Measurements from ENCODE around the gene ARHGAP1.

The ARHGAP1 gene

GRCh38 chr11:46690702-46691101, 9.7 kb downstream of the ARHGAP1 start:
- Histone ChIP-seq H3K4me3 (replicated peaks; ENCODE audit: insufficient read depth, low read length) (no peak overlapping the region), H3K27ac (replicated peaks) (no peak overlapping the region), H3K27me3 (ENCODE audit: insufficient read depth, poor library complexity, severe bottlenecking) (no peaks in the 10 kb centered on the region)
- TF ChIP-seq GABPA (IDR thresholded peaks at IDR 0.05; ENCODE audit: low read depth) (no peak), CTCF (IDR thresholded peaks at IDR 0.05; ENCODE audit: insufficient read depth, low read length) (no peak), POLR2AphosphoS5 (IDR thresholded peaks at IDR 0.05; ENCODE audit: low read depth) (no peak), SPI1 (IDR thresholded peaks at IDR 0.05; ENCODE audit: borderline replicate concordance, low read depth) (no peak)
- TF ChIP-seq, protein P1, sequence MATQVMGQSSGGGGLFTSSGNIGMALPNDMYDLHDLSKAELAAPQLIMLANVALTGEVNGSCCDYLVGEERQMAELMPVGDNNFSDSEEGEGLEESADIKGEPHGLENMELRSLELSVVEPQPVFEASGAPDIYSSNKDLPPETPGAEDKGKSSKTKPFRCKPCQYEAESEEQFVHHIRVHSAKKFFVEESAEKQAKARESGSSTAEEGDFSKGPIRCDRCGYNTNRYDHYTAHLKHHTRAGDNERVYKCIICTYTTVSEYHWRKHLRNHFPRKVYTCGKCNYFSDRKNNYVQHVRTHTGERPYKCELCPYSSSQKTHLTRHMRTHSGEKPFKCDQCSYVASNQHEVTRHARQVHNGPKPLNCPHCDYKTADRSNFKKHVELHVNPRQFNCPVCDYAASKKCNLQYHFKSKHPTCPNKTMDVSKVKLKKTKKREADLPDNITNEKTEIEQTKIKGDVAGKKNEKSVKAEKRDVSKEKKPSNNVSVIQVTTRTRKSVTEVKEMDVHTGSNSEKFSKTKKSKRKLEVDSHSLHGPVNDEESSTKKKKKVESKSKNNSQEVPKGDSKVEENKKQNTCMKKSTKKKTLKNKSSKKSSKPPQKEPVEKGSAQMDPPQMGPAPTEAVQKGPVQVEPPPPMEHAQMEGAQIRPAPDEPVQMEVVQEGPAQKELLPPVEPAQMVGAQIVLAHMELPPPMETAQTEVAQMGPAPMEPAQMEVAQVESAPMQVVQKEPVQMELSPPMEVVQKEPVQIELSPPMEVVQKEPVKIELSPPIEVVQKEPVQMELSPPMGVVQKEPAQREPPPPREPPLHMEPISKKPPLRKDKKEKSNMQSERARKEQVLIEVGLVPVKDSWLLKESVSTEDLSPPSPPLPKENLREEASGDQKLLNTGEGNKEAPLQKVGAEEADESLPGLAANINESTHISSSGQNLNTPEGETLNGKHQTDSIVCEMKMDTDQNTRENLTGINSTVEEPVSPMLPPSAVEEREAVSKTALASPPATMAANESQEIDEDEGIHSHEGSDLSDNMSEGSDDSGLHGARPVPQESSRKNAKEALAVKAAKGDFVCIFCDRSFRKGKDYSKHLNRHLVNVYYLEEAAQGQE (IDR thresholded peaks at IDR 0.05; ENCODE audit: insufficient replicate concordance, low read depth) = no peak
- no peak for DNase-seq (ENCODE audit: low read depth in 1 of 2, low spot score in 1 of 2)

- no peak overlapping the region for H3K4me3 ChIP-seq (replicated peaks; ENCODE audit: insufficient read depth, low read length)
- no peak for DNase-seq (ENCODE audit: low read depth in 1 of 2, low spot score in 1 of 2)
- no peak overlapping the region for H3K27ac ChIP-seq (replicated peaks)
- TF ChIP-seq POLR2AphosphoS5 (IDR thresholded peaks at IDR 0.05; ENCODE audit: low read depth) (no peak), CTCF (IDR thresholded peaks at IDR 0.05; ENCODE audit: insufficient read depth, low read length) (no peak), SPI1 (IDR thresholded peaks at IDR 0.05; ENCODE audit: borderline replicate concordance, low read depth) (no peak), GABPA (IDR thresholded peaks at IDR 0.05; ENCODE audit: low read depth) (no peak)
- TF ChIP-seq, protein P1 (IDR thresholded peaks at IDR 0.05; ENCODE audit: insufficient replicate concordance, low read depth) = no peak
- H3K27me3 ChIP-seq (ENCODE audit: insufficient read depth, poor library complexity, severe bottlenecking) = no peaks in the 10 kb centered on the region
Measured at GRCh38 chr11:46686886-46687795, 13.3 kb downstream of the ARHGAP1 start.

DNA sequence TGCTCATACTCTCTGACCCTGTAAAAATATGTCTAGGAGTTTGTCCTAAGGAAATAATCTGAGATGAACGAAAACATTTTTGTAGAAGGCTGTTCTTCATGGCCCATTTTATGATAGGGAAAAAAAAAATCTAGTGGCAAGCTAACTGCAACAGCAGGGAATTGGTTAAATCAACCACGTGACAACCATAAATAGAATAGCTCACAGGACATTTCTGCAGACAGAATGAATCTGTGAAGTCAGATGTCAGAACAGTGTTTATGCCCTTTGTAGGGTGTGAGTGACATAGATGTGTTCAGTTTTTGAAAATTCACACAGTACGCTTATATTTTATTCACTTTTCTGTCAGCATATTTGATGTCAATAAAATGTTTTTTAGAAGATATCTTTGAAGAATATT, 16.1 kb downstream of the ARHGAP1 start:
- TF ChIP-seq GABPA (IDR thresholded peaks at IDR 0.05; ENCODE audit: low read depth) (no peak), CTCF (IDR thresholded peaks at IDR 0.05; ENCODE audit: insufficient read depth, low read length) (no peak), SPI1 (IDR thresholded peaks at IDR 0.05; ENCODE audit: borderline replicate concordance, low read depth) (no peak), POLR2AphosphoS5 (IDR thresholded peaks at IDR 0.05; ENCODE audit: low read depth) (no peak)
- TF ChIP-seq, protein P1 (IDR thresholded peaks at IDR 0.05; ENCODE audit: insufficient replicate concordance, low read depth) = no peak

More for the DNA sequence above, 16.1 kb downstream of the ARHGAP1 start:
- no peak for DNase-seq (ENCODE audit: low read depth in 1 of 2, low spot score in 1 of 2)
- no peak overlapping the region for H3K27ac ChIP-seq (replicated peaks)
- no peak overlapping the region for H3K4me3 ChIP-seq (replicated peaks; ENCODE audit: insufficient read depth, low read length)
- no peaks in the 10 kb centered on the region for H3K27me3 ChIP-seq (ENCODE audit: insufficient read depth, poor library complexity, severe bottlenecking)
